Effector memory CD4-positive, alpha-beta T cell (primary cell): Measurements from ENCODE around the gene FTCDNL1.

Source experiments
- DNase-seq, 3 donors: peaks; one replicate each; pipeline ENCODE4 v3.0.0-alpha.2; 2020
- H3K27ac ChIP-seq: 2 replicates; pipeline ENCODE4 v1.7.0; 2013; ENCODE audit warnings: mild to moderate bottlenecking, low read length, moderate library complexity; ENCODE audit not compliant: insufficient read depth, poor library complexity, severe bottlenecking
- H3K27me3 ChIP-seq: replicated peaks from 2 replicates; pipeline ENCODE4 v1.7.0; 2013; ENCODE audit warnings: mild to moderate bottlenecking, low read length; ENCODE audit not compliant: insufficient read depth, control insufficient read depth, poor library complexity, severe bottlenecking
- H3K36me3 ChIP-seq: 2 replicates; pipeline ENCODE4 v1.7.0; 2013; ENCODE audit warnings: mild to moderate bottlenecking, low read length, moderate library complexity; ENCODE audit not compliant: control insufficient read depth, insufficient read depth
- H3K4me1 ChIP-seq: 2 replicates; pipeline ENCODE4 v1.7.0; 2013; ENCODE audit warnings: low read length, mild to moderate bottlenecking; ENCODE audit not compliant: control insufficient read depth, insufficient read depth, poor library complexity, severe bottlenecking
- H3K4me3 ChIP-seq: 2 replicates; pipeline ENCODE4 v1.7.0; 2013; ENCODE audit warnings: low read length, low read depth, mild to moderate bottlenecking; ENCODE audit not compliant: insufficient read depth, poor library complexity, severe bottlenecking
- H3K9me3 ChIP-seq: 2 replicates; pipeline ENCODE4 v1.7.0; 2013; ENCODE audit warnings: mild to moderate bottlenecking, low read length, moderate library complexity; ENCODE audit not compliant: control insufficient read depth

FTCDNL1 gene

DNA sequence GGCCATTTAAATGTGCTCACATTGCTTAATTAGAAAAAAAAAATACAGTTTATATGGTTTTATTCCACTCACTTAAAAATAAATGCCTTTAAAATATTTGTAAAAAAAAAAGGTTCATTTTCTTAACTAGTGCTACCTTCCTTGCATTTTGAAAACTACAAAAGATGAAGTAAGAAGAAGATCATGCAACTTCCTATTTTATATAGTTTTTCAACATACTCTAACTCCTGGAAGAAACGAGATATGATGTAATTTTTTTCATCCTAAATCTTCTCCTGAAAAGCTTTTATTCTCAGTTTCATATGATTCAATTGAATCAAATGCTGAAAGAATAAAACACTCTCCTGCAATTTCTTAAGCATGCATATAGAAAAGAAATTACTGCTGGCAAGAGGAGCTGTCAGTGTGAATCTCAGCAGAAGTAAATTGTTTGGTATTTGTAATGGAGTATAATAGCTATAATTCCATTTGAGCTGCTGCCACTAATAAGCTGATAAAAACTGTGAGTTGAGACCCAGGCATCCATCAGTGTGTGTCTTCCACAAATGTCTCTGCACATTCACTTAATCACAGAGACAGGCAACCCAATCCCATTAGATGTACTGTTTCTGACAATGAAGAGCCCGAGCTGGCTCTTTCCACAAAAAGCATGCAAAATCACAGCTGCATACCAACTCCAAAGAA is 3.7 kb downstream of the FTCDNL1 start:
- H3K36me3 ChIP-seq = no peaks in the 10 kb centered on the region

DNA sequence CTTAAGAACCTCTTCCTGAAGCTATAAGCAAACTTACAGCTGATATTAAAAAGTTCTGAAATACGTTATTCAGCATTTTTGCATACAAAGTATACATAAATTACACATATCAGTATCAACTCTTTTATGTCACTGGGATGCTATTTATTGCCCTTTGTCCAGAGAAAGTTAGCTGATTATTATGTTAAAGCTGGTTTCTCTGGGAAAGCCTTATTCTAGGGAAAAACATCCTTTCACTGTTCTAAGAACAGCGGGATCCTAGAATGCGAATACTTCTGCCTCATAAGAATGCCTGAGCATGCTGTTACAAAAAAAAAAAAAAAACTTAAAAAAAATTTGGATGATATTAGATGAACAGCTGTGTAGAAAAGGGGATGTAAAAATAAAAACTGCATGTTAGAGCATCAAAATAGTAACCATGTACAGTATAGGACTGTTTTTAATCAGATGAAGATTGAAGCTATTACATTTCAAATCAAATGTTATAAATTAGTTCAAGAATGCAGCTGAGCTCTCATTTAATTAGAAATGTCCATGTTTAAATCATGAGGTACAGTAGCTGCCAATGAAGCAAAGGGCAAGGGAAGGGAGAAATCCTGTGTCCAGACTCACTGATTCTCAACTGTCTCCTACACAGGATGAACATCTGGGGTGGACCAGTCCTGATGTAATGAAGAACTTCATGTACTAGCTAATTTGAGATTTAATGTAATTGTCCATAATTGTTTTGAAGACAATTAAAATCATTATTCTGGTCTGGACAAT is 8.2 kb downstream of the FTCDNL1 start:
- Histone ChIP-seq H3K27me3 (no peaks in the 10 kb centered on the region), H3K4me1 (no peaks in the 10 kb centered on the region), H3K36me3 (no peaks in the 10 kb centered on the region), H3K27ac (no peak overlapping the region), H3K4me3 (no peak overlapping the region), H3K9me3 (no peaks in the 10 kb centered on the region)
- DNase-seq = no peak

More for the DNA sequence above, 3.7 kb downstream of the FTCDNL1 start:
- no peak overlapping the region for H3K27ac ChIP-seq
- DNase-seq = no peak
- H3K4me3 ChIP-seq = no peak overlapping the region
- H3K9me3 ChIP-seq = no peaks in the 10 kb centered on the region
- H3K27me3 ChIP-seq = no peaks in the 10 kb centered on the region
- peaks cover 10% of the 10 kb centered on the region for H3K4me1 ChIP-seq

DNA sequence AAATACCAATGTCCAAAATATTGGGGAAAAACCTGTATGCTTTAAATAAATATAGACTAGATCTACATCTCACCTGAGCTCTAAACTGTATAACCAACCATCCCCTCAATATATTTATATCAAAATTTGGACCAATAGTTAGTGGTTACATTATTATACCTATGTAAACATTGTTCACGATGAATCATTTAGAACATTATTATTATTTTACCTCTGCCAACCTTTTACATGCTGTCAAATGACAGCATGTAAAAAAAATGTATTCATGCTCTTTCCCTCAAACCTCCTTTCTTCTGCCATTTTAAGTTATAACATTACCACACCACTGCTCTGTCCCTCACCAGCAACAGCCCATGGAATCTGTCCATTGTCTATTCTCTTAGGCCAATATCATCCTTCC is 9.6 kb downstream of the FTCDNL1 start:
- no peak for DNase-seq
- no peak overlapping the region for H3K4me3 ChIP-seq
- no peak overlapping the region for H3K27ac ChIP-seq

DNA sequence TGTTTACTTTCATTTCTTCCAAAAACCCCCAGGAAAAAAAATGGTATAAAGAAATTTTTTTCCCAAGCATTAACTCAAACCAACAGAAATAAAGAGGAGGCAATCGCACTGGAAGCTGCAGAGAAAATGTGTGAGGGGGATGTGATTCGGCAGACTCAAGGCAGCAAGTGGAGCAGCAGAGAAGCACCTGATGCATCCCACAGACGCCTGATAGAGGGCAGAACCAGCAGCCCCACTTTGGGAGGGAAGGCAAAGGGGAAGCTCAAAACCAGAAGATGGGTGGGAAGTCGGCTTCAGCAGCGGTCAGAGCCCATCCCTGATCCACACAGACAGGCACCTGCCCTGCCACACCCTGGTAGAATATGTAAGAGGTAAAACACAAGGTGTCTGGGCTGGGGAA is 12.6 kb downstream of the FTCDNL1 start:
- no peak overlapping the region for H3K27ac ChIP-seq
- H3K4me1 ChIP-seq = no peaks in the 10 kb centered on the region
- H3K9me3 ChIP-seq = no peaks in the 10 kb centered on the region
- no peaks in the 10 kb centered on the region for H3K27me3 ChIP-seq
- no peaks in the 10 kb centered on the region for H3K36me3 ChIP-seq
- no peak for DNase-seq
- no peak overlapping the region for H3K4me3 ChIP-seq

More for the DNA sequence above, 9.6 kb downstream of the FTCDNL1 start:
- Histone ChIP-seq H3K4me1 (no peaks in the 10 kb centered on the region), H3K9me3 (no peaks in the 10 kb centered on the region), H3K27me3 (no peaks in the 10 kb centered on the region), H3K36me3 (no peaks in the 10 kb centered on the region)

DNA sequence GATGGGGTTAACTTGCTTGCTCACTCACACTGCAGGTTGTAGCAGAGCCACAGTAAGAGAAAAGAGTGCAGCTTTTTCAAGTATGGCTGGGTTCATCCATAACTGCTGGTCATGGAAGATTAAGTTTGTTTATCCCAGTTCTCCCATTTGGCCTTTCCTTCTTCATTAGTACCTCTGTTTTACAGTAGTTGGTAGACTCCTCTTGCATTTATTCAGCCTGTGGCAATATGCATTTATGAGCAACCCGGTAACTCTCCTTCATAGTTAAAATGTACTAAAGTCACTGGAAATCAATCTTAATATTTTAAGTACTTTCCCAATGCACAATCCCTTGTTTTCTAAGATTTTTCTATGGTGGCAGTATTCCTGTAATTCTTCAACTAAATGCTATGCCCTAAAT is 14.0 kb downstream of the FTCDNL1 start:
- H3K36me3 ChIP-seq = no peaks in the 10 kb centered on the region
- no peak overlapping the region for H3K4me3 ChIP-seq
- no peak for DNase-seq
- no peaks in the 10 kb centered on the region for H3K9me3 ChIP-seq
- H3K27me3 ChIP-seq = no peaks in the 10 kb centered on the region
- H3K4me1 ChIP-seq = no peaks in the 10 kb centered on the region
- no peak overlapping the region for H3K27ac ChIP-seq

DNA sequence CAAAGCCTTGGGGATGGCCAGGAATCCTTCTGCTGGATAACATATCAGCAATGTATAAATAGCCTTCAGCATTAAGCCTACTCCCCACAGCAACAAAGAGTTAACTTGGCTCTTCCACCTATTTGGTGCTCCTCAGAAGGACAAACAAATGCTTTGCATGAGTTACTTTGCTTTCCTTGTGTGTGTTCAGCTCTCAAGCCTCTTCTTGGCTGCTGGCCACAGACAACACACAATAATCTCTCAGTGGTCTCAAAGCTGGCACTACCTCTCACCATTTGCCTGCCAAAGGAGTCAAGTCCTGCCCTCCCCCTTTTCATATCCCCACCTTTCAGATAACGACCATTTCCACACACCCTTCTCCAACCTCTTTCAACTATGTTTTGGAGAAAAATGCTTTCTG is 17.5 kb downstream of the FTCDNL1 start:
- H3K9me3 ChIP-seq = no peaks in the 10 kb centered on the region
- no peaks in the 10 kb centered on the region for H3K4me1 ChIP-seq
- H3K4me3 ChIP-seq = no peak overlapping the region
- DNase-seq = no peak
- H3K36me3 ChIP-seq = no peaks in the 10 kb centered on the region
- no peak overlapping the region for H3K27ac ChIP-seq
- H3K27me3 ChIP-seq = no peaks in the 10 kb centered on the region

DNA sequence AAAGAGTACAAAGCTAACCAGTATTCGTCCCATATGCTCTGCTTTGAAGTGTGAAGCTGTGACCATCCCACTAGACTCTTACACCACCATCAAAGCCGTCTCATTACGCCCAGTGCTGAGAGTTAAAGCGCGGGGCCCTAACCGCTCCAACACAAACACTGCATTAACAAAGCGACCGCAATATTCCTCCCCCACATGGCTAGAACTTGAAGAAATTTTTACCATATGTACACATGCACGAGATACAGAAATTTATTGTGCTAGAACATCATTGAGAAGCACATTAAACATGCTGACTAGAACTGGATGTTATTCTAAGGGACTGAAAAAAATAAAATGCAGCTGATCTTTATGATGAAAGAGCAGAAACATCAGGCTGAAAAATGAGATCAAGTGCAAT is 20.5 kb downstream of the FTCDNL1 start:
- no peak overlapping the region for H3K27ac ChIP-seq
- H3K36me3 ChIP-seq = no peaks in the 10 kb centered on the region
- no peak overlapping the region for H3K4me3 ChIP-seq
- no peak for DNase-seq
- no peaks in the 10 kb centered on the region for H3K27me3 ChIP-seq
- H3K4me1 ChIP-seq = no peaks in the 10 kb centered on the region
- H3K9me3 ChIP-seq = no peaks in the 10 kb centered on the region

DNA sequence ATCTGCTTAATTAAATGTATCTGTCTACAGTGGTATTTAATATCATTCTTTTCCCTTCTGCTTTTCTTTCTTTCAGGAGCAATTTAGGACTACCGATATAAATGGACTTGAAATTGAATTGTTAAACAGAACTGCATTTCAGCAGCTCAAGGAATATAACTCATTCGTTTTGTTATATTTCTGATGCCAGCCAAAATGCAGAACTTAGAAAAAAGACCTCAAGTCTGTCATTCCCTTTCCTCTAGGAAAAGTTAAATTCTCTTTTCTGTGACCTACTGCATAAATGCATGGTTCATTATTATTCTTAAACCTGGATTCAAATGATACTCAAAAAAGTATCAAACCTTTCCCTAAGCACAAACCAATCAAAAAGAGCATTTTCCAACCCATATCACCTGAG is 21.4 kb downstream of the FTCDNL1 start:
- no peak for DNase-seq
- H3K27me3 ChIP-seq = no peaks in the 10 kb centered on the region
- H3K4me3 ChIP-seq = no peak overlapping the region
- H3K9me3 ChIP-seq = no peaks in the 10 kb centered on the region
- no peaks in the 10 kb centered on the region for H3K36me3 ChIP-seq
- no peak overlapping the region for H3K27ac ChIP-seq
- H3K4me1 ChIP-seq = no peaks in the 10 kb centered on the region

DNA sequence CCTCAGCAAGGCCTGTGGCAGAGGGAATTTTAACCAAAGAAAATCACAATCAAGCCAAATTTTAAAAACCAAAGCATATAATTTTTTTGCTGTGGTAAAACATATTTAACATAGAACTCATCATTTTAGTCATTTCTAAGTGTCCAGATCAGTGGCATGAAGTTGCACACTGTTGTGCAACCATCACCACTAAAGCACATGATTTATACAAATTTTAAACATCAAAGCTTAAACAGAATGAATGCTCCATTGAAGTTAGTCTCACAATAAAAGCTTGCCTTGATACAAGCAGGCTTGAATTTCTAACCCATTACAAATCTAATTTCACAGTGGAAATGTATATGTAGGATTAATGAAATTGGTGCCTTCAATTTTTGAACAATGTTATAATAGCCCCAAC is 31.2 kb downstream of the FTCDNL1 start:
- H3K9me3 ChIP-seq = no peaks in the 10 kb centered on the region
- H3K36me3 ChIP-seq = no peaks in the 10 kb centered on the region
- H3K27ac ChIP-seq = no peak overlapping the region
- no peak for DNase-seq
- no peaks in the 10 kb centered on the region for H3K4me1 ChIP-seq
- no peaks in the 10 kb centered on the region for H3K27me3 ChIP-seq
- H3K4me3 ChIP-seq = no peak overlapping the region

DNA sequence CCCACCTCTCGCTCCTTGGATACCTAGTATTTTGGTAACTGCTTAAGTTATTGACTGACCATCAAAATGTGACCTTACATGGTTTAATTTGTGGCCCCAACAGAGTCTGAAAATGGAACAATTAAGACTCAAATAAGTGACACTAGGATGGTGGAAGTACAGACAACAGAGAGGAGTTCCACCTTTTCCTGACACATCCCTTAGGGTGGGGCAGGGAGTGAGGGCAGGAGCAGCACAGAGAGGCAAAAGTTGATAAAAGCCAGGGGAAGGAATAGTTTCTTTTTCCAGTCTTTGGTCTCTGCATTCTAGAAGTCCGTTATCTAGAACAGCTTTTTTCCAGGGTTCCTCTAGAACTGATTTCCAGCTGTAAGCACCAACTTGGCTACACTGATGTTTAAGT is 32.2 kb downstream of the FTCDNL1 start:
- no peak for DNase-seq
- no peak overlapping the region for H3K27ac ChIP-seq

More for the DNA sequence above, 32.2 kb downstream of the FTCDNL1 start:
- Histone ChIP-seq H3K4me1 (no peaks in the 10 kb centered on the region), H3K4me3 (no peak overlapping the region), H3K27me3 (no peaks in the 10 kb centered on the region), H3K36me3 (no peaks in the 10 kb centered on the region), H3K9me3 (no peaks in the 10 kb centered on the region)
